Retina (tissue), 1 donor: Measurements from ENCODE around the gene SPDYE9.
"Not testable (repeated sequence)": the region's sequence is repeated elsewhere in the genome, so short reads cannot be mapped to it uniquely, and the experiment has no call there.

Experiments used
- DNase-seq: peaks from one replicate; pipeline ENCODE4 v3.0.0-alpha.2; 2016

The SPDYE9 gene, protein sequence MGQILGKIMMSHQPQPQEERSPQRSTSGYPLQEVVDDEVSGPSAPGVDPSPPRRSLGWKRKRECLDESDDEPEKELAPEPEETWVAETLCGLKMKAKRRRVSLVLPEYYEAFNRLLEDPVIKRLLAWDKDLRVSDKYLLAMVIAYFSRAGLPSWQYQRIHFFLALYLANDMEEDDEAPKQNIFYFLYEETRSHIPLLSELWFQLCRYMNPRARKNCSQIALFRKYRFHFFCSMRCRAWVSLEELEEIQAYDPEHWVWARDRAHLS

DNA sequence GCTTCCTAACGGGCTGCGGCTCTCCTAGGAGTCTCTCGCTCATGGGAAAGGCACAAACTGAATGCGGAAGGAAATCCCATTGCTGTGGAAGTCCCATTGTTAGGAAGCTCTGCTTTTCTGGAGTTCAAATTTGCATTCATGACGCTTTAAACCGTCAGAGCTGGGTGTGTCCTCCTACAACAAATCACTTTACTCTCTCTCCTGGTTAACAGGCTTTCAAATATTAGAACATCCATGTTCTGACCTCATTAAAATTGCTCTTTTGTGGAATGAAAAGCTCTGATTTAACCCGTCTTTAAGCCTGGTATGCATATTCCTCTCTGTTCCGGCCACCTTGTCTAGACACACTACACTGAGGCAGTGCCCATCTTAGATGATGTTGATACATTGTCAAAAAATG lies at the start of gene SPDYE9:
TSS of gene SPDYE9 (minus strand) at position 101 of the 400 bp plus-strand sequence. CDS start 1,800 bp downstream, outside the sequence.
- DNase-seq: not testable (repeated sequence)

DNA sequence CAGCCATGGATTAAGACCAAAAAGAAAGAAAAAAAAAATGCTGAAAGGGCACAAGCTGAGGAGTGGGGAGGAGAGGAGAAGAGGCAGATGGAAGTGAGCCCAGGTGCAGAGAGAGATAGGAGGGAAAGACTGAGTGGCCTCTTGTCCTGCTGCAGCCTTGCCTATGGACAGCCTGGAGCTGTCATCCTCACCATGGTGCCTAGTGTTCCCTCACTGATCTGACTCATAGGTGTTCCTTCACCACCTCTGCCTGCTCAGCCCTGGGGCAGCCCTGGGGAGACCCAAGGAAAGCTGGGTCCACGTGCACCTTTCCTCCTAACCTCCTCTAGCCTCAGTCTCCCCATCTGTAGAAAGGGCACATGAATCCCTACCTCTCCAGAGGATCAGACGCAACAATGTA lies 49.0 kb upstream of the SPDYE9 start:
- not testable (repeated sequence) for DNase-seq

DNA sequence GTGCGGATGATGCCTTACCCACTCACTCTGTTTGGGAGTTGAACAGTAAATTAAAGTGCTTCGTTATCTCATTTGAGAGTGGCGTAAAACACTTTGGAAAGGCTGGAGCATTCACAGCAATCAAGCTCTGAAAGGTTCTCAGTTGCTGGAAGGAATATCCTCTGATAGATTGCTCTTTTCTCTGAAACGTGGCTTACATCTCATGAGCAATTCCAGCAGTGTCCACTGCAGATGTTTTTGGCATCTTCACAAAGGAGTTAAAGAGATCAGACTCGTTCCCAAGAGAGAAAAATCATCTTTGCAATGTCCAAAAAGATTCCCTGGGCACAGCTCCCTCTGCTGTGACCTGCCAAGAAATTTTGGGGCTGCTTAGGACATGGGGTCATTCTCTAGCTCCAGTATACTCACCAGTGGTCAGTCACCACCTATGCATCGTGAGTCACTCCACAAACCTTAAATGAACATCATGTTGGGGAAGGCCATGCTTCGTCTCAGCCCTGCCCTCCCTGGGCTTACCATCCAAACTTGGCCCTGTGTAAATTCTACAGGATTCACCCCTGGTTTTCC lies 46.9 kb upstream of the SPDYE9 start:
- DNase-seq: not testable (repeated sequence)

DNA sequence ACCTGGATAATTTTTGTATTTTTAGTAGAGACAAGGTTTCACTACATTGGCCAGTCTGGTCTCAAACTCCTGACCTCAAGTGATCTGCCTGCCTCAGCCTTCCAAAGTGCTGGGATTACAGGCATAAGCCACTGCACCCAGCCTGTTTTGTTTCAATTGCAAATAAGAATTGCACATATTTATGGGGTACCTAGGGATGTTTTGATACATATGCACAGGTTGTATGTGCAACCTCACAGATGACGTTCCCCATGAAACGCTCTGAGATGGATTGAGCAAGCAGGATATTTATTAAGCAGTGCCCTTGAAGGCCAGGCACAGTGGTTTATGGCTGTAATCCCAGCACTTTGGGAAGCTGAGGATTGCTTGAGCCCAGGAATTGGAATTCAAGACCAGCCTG lies 44.8 kb upstream of the SPDYE9 start:
- DNase-seq: not testable (repeated sequence)

DNA sequence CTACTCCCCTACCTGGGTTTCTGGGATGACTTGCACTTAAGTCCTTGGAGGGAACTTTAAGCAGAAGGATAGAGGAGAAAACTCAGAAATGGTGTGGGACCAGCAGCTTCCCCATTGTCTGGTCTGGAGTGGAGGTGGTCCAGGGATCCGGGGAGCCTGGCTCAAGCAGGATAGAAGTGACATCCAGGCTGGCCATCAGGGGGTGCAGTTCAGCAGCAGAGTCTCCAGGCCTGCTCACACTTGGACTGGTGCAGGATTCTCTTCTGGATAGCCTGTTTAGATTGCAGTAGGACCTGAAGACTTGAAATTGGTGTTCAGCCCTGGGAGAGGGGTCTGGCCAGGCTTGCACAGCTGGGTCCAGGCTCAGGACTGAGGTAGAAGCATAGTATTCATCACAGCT lies 38.3 kb upstream of the SPDYE9 start:
- DNase-seq: not testable (repeated sequence)

DNA sequence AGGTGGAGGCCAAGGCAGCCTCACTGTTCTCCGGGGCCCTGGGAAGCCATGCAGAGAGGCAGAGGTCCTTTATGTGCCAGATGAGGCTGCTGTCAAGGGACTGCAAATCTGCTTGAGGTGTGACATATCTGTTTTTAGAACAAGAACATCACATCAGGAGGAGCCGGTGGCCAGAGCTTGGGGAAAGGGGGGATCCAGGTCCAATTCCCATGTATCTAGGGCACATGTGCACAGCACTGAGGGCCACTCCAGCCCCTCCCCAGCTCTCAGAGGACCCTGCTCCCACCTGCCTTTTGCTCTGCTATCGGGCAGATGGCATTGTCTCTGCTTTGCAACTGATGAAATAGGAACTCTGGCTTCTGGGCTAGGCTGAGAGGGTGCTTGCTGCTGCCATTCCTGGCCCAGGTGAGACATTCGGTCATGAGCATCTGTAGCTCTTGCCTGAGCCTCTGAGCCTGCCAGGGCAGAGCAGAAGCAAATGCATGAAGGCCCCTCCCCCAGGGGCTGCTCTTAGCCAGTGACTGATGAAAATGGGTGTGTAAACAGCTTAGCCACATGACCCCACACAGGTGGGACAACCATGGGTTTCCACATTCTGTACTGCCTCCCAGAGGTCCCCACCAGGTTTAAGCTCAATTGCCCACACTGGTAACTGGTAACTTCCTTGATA lies 37.1 kb upstream of the SPDYE9 start:
- not testable (repeated sequence) for DNase-seq

DNA sequence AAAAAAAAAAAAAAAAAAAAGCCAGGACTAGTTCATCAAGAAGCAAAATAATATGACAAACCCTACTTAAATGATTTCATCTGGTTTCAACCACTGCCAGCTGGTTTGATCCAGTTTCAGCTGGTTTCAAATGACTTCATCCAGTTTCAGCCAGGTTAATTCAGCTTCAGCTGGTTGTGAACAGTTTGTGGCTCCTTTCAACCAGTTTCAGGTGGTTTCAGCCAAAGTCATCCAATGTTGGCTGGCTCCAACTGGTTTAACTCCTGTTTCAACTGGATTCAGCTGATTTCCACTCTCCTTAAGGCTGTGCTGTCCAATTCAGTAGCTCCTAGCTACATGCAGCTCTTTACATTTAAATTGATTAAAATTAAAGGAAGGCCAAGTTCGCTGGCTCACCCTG lies 32.3 kb upstream of the SPDYE9 start:
- DNase-seq: not testable (repeated sequence)

DNA sequence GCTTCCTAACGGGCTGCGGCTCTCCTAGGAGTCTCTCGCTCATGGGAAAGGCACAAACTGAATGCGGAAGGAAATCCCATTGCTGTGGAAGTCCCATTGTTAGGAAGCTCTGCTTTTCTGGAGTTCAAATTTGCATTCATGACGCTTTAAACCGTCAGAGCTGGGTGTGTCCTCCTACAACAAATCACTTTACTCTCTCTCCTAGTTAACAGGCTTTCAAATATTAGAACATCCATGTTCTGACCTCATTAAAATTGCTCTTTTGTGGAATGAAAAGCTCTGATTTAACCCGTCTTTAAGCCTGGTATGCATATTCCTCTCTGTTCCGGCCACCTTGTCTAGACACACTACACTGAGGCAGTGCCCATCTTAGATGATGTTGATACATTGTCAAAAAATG lies 28.0 kb downstream of the SPDYE9 start, which contains the start of gene SPDYE11:
TSS of gene SPDYE11 (minus strand) at position 101 of the 400 bp plus-strand sequence. CDS start 1,800 bp downstream, outside the sequence.
- DNase-seq: not testable (repeated sequence)

DNA sequence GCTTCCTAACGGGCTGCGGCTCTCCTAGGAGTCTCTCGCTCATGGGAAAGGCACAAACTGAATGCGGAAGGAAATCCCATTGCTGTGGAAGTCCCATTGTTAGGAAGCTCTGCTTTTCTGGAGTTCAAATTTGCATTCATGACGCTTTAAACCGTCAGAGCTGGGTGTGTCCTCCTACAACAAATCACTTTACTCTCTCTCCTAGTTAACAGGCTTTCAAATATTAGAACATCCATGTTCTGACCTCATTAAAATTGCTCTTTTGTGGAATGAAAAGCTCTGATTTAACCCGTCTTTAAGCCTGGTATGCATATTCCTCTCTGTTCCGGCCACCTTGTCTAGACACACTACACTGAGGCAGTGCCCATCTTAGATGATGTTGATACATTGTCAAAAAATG lies 56.2 kb downstream of the SPDYE9 start, which contains the start of gene SPDYE8:
TSS of gene SPDYE8 (minus strand) at position 101 of the 400 bp plus-strand sequence. CDS start 1,800 bp downstream, outside the sequence.
- not testable (repeated sequence) for DNase-seq
